HuH-7 (cell line): ENCODE data around the gene TMEM11.

Experiments
- DNase-seq: peaks from one replicate; pipeline ENCODE4 v3.0.0; 2011; ENCODE audit warnings: low spot score

The TMEM11 gene

DNA sequence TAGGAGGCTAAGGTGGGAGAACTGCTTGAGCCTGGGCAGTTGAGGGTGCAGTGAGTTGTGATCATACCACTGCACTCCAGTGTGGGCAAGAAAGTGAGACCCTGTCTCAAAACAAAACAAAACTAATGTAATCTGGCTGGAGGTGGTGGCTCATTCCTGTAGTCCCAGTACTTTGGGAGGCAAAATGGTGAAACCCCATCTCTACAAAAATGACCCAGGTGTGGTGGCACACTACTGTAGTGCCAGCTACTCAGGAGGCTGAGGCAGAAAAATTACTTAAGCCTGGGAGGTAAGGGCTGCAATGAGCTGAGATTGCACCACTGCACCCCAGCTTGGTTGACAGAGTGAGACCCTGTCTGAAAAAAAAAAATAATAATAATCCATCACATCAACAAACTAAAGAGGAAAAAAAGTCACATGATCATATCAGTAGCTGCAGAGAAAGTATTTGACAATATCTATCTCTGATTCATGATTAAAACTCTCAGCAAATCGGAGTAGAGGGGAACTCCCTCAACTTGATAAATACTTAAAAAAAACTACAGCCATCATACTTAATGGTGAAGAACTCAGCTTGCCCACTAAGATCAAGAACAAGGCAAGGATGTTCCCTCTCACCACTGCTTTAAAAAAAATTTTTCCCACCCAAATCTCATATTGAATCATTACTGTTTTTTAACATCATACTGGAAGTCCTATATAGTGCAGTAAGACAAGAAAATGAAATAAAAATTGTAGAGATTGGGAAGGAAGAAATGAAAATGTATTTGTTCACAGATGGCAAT lies 56.2 kb downstream of the TMEM11 start:
- no peak for DNase-seq

DNA sequence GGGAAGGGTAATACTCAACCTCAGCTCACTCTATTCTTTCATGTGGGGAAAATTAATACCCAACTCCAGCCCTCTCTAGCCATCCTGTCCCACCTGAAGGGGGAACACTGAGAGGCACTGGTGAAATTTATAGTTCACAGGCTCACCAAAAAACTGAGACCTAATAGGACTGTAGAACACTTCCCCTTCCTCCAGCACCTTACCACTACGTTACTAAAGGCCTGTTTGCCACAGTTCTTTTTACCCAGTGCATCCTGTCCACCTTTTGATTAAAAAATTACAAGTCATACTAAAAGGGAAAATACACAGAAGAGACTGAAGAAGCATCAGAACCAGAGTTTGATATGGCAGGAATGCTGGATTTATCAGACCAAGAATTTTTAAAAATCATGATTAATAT lies 61.2 kb downstream of the TMEM11 start:
- DNase-seq, result no peak

DNA sequence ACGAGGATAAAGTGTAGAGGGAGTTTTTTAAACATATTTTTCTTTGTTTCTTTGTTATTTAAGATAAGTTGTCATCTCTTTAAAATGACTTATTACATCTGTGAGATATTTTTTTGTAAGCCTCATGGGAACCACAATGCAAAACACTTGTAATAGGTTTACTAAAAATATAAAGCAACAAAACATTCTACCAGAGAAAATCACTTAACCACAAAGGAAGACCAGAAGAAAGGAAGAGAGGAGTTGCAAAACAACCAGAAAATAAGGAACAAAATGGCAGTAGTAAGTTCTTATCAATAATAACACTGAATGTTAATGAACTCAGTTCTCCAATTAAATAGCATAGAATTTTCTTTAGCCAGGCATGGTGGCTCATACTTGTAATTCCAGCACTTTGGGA lies 64.3 kb downstream of the TMEM11 start:
- no peak for DNase-seq
